CD14-positive monocyte (primary cell): Measurements from ENCODE around the gene PITRM1. TPM values are rescaled to one million over a fixed set of nuclear protein-coding genes. Genes with fewer than 3 reads are reported as not detected.
A peak's percentile ranks its signal among the peaks of the same experiment; 100 is the strongest.

Experiments
- DNase-seq, 3 donors: peaks; one replicate each; pipeline ENCODE4 v3.0.0-alpha.2; 2011 to 2022
- H2AFZ ChIP-seq: 2 replicates; pipeline ENCODE4 v1.6.0; 2012; ENCODE audit warnings: mild to moderate bottlenecking, low read depth, low read length, inconsistent platforms; ENCODE audit not compliant: insufficient read depth, poor library complexity, severe bottlenecking
- H3K27ac ChIP-seq, 2 donors: 1 replicate in 1 of 2; 2 replicates in 1 of 2; pipeline ENCODE4 v1.5.1; 2012 to 2013; ENCODE audit warnings: low read length in 2 of 2, control low read depth in 1 of 2, inconsistent platforms in 1 of 2, low read depth in 1 of 2, mild to moderate bottlenecking in 1 of 2
- H3K27me3 ChIP-seq, 2 donors: one replicate each; pipeline versions ENCODE4 v1.6.0 to v1.6.1; 2011 to 2013; ENCODE audit warnings: low read length in 2 of 2; ENCODE audit not compliant: control insufficient read depth in 2 of 2, insufficient read depth in 2 of 2
- H3K36me3 ChIP-seq, 2 donors: replicated peaks in 1 of 2; 1 replicate in 1 of 2; 2 replicates in 1 of 2; pipeline versions ENCODE4 v1.5.1 to v1.6.1; 2012 to 2013; ENCODE audit warnings: low read length in 2 of 2, control low read depth in 1 of 2, inconsistent platforms in 1 of 2, mild to moderate bottlenecking in 1 of 2; ENCODE audit not compliant: insufficient read depth in 2 of 2, control insufficient read depth in 1 of 2
- H3K4me1 ChIP-seq, 2 donors: 1 replicate in 1 of 2; 2 replicates in 1 of 2; pipeline versions ENCODE4 v1.5.1 to v1.6.1; 2012 to 2013; ENCODE audit warnings: low read length in 2 of 2, control low read depth in 1 of 2, inconsistent platforms in 1 of 2, mild to moderate bottlenecking in 1 of 2, moderate library complexity in 1 of 2; ENCODE audit not compliant: insufficient read depth in 2 of 2, control insufficient read depth in 1 of 2
- H3K4me2 ChIP-seq: replicated peaks from 2 replicates; pipeline ENCODE3; 2012; ENCODE audit warnings: low read length, moderate library complexity, mild to moderate bottlenecking; ENCODE audit not compliant: poor library complexity, severe bottlenecking; ENCODE audit errors: extremely low read depth
- H3K4me3 ChIP-seq, 3 experiments: fragments of 200-600 bp in 1 of 3; sonication (generic) in 1 of 3; replicated peaks in 1 of 3; 1 replicate in 2 of 3; 2 replicates in 1 of 3; pipeline ENCODE4 v1.5.1; 2011 to 2013; ENCODE audit warnings: low read length in 3 of 3, mild to moderate bottlenecking in 3 of 3, control low read depth in 2 of 3, low read depth in 2 of 3, inconsistent platforms in 1 of 3, moderate library complexity in 1 of 3
- H3K79me2 ChIP-seq: 2 replicates; pipeline ENCODE4 v1.6.0; 2012; ENCODE audit warnings: mild to moderate bottlenecking, control low read depth, inconsistent platforms, low read length, moderate library complexity; ENCODE audit not compliant: insufficient read depth
- H3K9ac ChIP-seq: 2 replicates; pipeline ENCODE4 v1.6.0; 2017; ENCODE audit warnings: low read length, mild to moderate bottlenecking; ENCODE audit not compliant: insufficient read depth, poor library complexity, severe bottlenecking
- H3K9me3 ChIP-seq, 2 donors: replicated peaks in 1 of 2; 1 replicate in 1 of 2; 2 replicates in 1 of 2; pipeline versions ENCODE4 v1.5.1 to v1.6.1; 2012 to 2013; ENCODE audit warnings: low read length in 2 of 2, control low read depth in 1 of 2; ENCODE audit not compliant: control insufficient read depth in 1 of 2, insufficient read depth in 1 of 2
- H4K20me1 ChIP-seq: 2 replicates; pipeline ENCODE4 v1.6.0; 2012; ENCODE audit warnings: mild to moderate bottlenecking, low read length, control low read depth, moderate library complexity; ENCODE audit not compliant: insufficient read depth
- H3K27ac Mint-ChIP-seq, 7 donors: one replicate each; pipeline ENCODE4 v1.8.0; 2020; ENCODE audit warnings: mild to moderate bottlenecking in 7 of 7, mixed read lengths in 7 of 7, moderate library complexity in 6 of 7, inconsistent platforms in 2 of 7
- H3K27me3 Mint-ChIP-seq, 3 donors: one replicate each; pipeline ENCODE4 v1.8.0; 2021 to 2022; ENCODE audit warnings: low read depth in 3 of 3, mild to moderate bottlenecking in 3 of 3, mixed read lengths in 3 of 3, moderate library complexity in 3 of 3, inconsistent platforms in 1 of 3
- H3K36me3 Mint-ChIP-seq, 2 donors: one replicate each; pipeline ENCODE4 v1.8.0; 2020; ENCODE audit warnings: mixed read lengths in 2 of 2, inconsistent platforms in 1 of 2, mild to moderate bottlenecking in 1 of 2
- H3K4me1 Mint-ChIP-seq: one replicate; pipeline ENCODE4 v1.8.0; 2020; ENCODE audit warnings: mild to moderate bottlenecking, mixed read lengths
- H3K4me3 Mint-ChIP-seq, 2 donors: one replicate each; pipeline ENCODE4 v1.8.0; 2020; ENCODE audit warnings: mild to moderate bottlenecking in 2 of 2, mixed read lengths in 2 of 2, moderate library complexity in 1 of 2
- H3K9me3 Mint-ChIP-seq, 7 donors: one replicate each; pipeline ENCODE4 v1.8.0; 2020 to 2022; ENCODE audit warnings: mixed read lengths in 7 of 7, mild to moderate bottlenecking in 6 of 7, moderate library complexity in 6 of 7, inconsistent platforms in 2 of 7
- CTCF ChIP-seq: fragments of 200-600 bp; IDR thresholded peaks from one replicate; pipeline ENCODE4 v1.8.0; 2022; ENCODE audit warnings: antibody characterized with exemption, mild to moderate bottlenecking
- WGBS: methylation state at CpG from one replicate; pipeline ENCODE4 v1.1.5; 2013; ENCODE audit warnings: missing lambda C conversion rate; ENCODE audit not compliant: insufficient coverage; 5-methylcytosine and 5-hydroxymethylcytosine counted together
- intact Hi-C, 2 donors: fragments of 100-400 bp; cut with micrococcal nuclease; formaldehyde crosslinking; loops; one replicate each; pipeline versions ENCODE4 v1.15.0 to v1.15.1; 2023
- polyA plus RNA-seq, 3 donors: library from polyadenylated mRNA; depleted of rRNA in 1 of 3; unstranded in 2 of 3; stranded (reverse) in 1 of 3; fragments of 300-500 nt in 2 of 3; fragments of >200 nt in 1 of 3; fragmentation: Illumina TruSeq in 2 of 3; gene quantifications; 1 replicate in 2 of 3; 2 replicates in 1 of 3; pipeline ENCODE4 v1.2.3, GENCODE V29; 2012 to 2021

PITRM1 gene
- polyA plus RNA-seq, 3 donors, result 15.3 to 45.7 (median 23.2) TPM

GRCh38 chr10:3167611-3168330 is 4.8 kb downstream of the PITRM1 start:
- Mint-ChIP-seq H3K27ac (peak overlapping the region in 2 of 7 donors; percentile 10 to 44), H3K27me3 (peaks cover 0 to 2% (median 0%) of the 10 kb centered on the region in 3 donors), H3K4me3 (no peak overlapping the region), H3K9me3 (peaks cover 0 to 2% (median 0%) of the 10 kb centered on the region in 7 donors), H3K4me1 (peaks cover 13% of the 10 kb centered on the region), H3K36me3 (peaks cover 63 to 64% of the 10 kb centered on the region in 2 donors)
- WGBS, result 96% methylated on average over 16 of the region's 21 CpGs
- Histone ChIP-seq H3K27me3 (no peaks in the 10 kb centered on the region), H3K79me2 (peaks cover 14% of the 10 kb centered on the region), H3K4me3 (no peak overlapping the region), H3K4me1 (peaks cover 9 to 11% of the 10 kb centered on the region in 2 donors), H3K36me3 (peaks cover 67 to 71% of the 10 kb centered on the region in 2 donors), H3K4me2 (no peak overlapping the region), H3K9ac (no peak overlapping the region), H4K20me1 (no peaks in the 10 kb centered on the region), H3K27ac (peak overlapping the region in 1 of 2 donors; percentile 20), H2AFZ (no peak overlapping the region), H3K9me3 (no peaks in the 10 kb centered on the region)
- intact Hi-C loops, result no loop called here
- no peak for TF ChIP-seq CTCF
- DNase-seq, result no peak

- Histone ChIP-seq H4K20me1 (no peaks in the 10 kb centered on the region), H3K27me3 (no peaks in the 10 kb centered on the region), H3K4me3 (no peak overlapping the region), H3K4me2 (no peak overlapping the region), H3K9ac (no peak overlapping the region), H3K36me3 (peaks cover 75 to 82% of the 10 kb centered on the region in 2 donors), H3K4me1 (peaks cover 5% of the 10 kb centered on the region in 2 donors), H3K9me3 (no peaks in the 10 kb centered on the region), H3K27ac (no peak overlapping the region), H2AFZ (no peak overlapping the region), H3K79me2 (peaks cover 10% of the 10 kb centered on the region)
- 100% methylated on average over 1 of the region's 10 CpGs for WGBS
- intact Hi-C loops, result no loop called here
- H3K9me3 Mint-ChIP-seq, result no peaks in the 10 kb centered on the region
- DNase-seq, result no peak
- H3K4me3 Mint-ChIP-seq, result no peak overlapping the region
- no peak overlapping the region for H3K27ac Mint-ChIP-seq
- H3K36me3 Mint-ChIP-seq, result peaks cover 72 to 74% of the 10 kb centered on the region in 2 donors
- peaks cover 9% of the 10 kb centered on the region for H3K4me1 Mint-ChIP-seq
- no peak for TF ChIP-seq CTCF
- peaks cover 0 to 2% (median 0%) of the 10 kb centered on the region in 3 donors for H3K27me3 Mint-ChIP-seq
Observed at GRCh38 chr10:3166496-3167290, 5.9 kb downstream of the PITRM1 start.
